Superior temporal gyrus (tissue), 1 donor: ENCODE data around the gene IGFL3.
"Not testable (repeated sequence)": the region's sequence is repeated elsewhere in the genome, so short reads cannot be mapped to it uniquely, and the experiment has no call there.

Experiments
- DNase-seq: peaks from one replicate; pipeline ENCODE4 v3.0.0-alpha.2; 2016; ENCODE audit errors: extremely low spot score

Gene IGFL3

GRCh38 chr19:46125447-46125846 is 959 bp upstream of the IGFL3 start:
- DNase-seq, result no peak

GRCh38 chr19:46118136-46118535 is 6.4 kb downstream of the IGFL3 start:
- no peak for DNase-seq

- no peak for DNase-seq
Observed at GRCh38 chr19:46116121-46116520, 8.4 kb downstream of the IGFL3 start.

- DNase-seq, result no peak
Observed at GRCh38 chr19:46115396-46116106, 8.9 kb downstream of the IGFL3 start.

- DNase-seq, result no peak
Observed at GRCh38 chr19:46113726-46114125, 10.8 kb downstream of the IGFL3 start.

- no peak for DNase-seq
Observed at GRCh38 chr19:46112527-46112926, 12.0 kb downstream of the IGFL3 start.

GRCh38 chr19:46111376-46111775 is 13.1 kb downstream of the IGFL3 start:
- peak; percentile 32 for DNase-seq

- DNase-seq, result no peak
Observed at GRCh38 chr19:46109876-46110275, 14.6 kb downstream of the IGFL3 start.

- DNase-seq, result no peak
Observed at GRCh38 chr19:46107371-46107770, 17.1 kb downstream of the IGFL3 start.

- DNase-seq, result not testable (repeated sequence)
Observed at GRCh38 chr19:46102333-46102732, 22.2 kb downstream of the IGFL3 start.

GRCh38 chr19:46101293-46101692 is 23.2 kb downstream of the IGFL3 start:
- DNase-seq, result no peak

GRCh38 chr19:46100344-46100743 is 24.1 kb downstream of the IGFL3 start:
- DNase-seq, result no peak

GRCh38 chr19:46090444-46090843 is 34.0 kb downstream of the IGFL3 start:
- DNase-seq, result no peak

GRCh38 chr19:46089432-46089831 is 35.1 kb downstream of the IGFL3 start:
- DNase-seq, result no peak

GRCh38 chr19:46088101-46088500 is 36.4 kb downstream of the IGFL3 start:
- no peak for DNase-seq

GRCh38 chr19:46085888-46086287 is 38.6 kb downstream of the IGFL3 start:
- no peak for DNase-seq

- DNase-seq, result no peak
Observed at GRCh38 chr19:46082728-46083050, 41.8 kb downstream of the IGFL3 start.

GRCh38 chr19:46081928-46082727 is 42.4 kb downstream of the IGFL3 start:
- DNase-seq, result peak; percentile 66

- DNase-seq, result no peak
Observed at GRCh38 chr19:46080561-46080960, 43.9 kb downstream of the IGFL3 start.

GRCh38 chr19:46079576-46079975 is 44.9 kb downstream of the IGFL3 start:
- no peak for DNase-seq

- DNase-seq, result peak; percentile 85
Observed at GRCh38 chr19:46078573-46079332, 45.7 kb downstream of the IGFL3 start.

- no peak for DNase-seq
Observed at GRCh38 chr19:46077815-46078167, 46.7 kb downstream of the IGFL3 start.
